Fibroblast of villous mesenchyme (primary cell): ENCODE data around the gene SC5D. TPM values are rescaled to one million over a fixed set of nuclear protein-coding genes. Genes with fewer than 3 reads are reported as not detected.

Experiments
- DNase-seq: peaks from one replicate; pipeline ENCODE4 v3.0.0-alpha.2; 2010; ENCODE audit warnings: low read depth
- H3K4me3 ChIP-seq: 2 replicates; pipeline ENCODE4 v1.5.1; 2011; ENCODE audit warnings: low read depth, mild to moderate bottlenecking, low read length
- CTCF ChIP-seq: IDR thresholded peaks from 2 replicates; pipeline ENCODE4 v1.5.1; 2012; ENCODE audit warnings: low read depth, mild to moderate bottlenecking, low read length; ENCODE audit not compliant: insufficient read depth
- total RNA-seq: library from RNA; depleted of rRNA; stranded (reverse); fragments of >200 nt; gene quantifications from 2 replicates; pipeline ENCODE4 v1.2.3, GENCODE V29; 2012

Gene SC5D
- total RNA-seq, 1 donor: 66.9 TPM

GRCh38 chr11:121334973-121335710, 42.6 kb downstream of the SC5D start:
- peak; percentile 23 for TF ChIP-seq CTCF
- peak; percentile 4 for DNase-seq
- H3K4me3 ChIP-seq: no peak overlapping the region

- H3K4me3 ChIP-seq: no peak overlapping the region
- no peak for DNase-seq
- no peak for TF ChIP-seq CTCF
Observed at GRCh38 chr11:121336279-121336937, 43.8 kb downstream of the SC5D start.

GRCh38 chr11:121337078-121337477, 44.5 kb downstream of the SC5D start:
- no peak for DNase-seq
- TF ChIP-seq CTCF: no peak
- H3K4me3 ChIP-seq: no peak overlapping the region

- TF ChIP-seq CTCF: no peak
- H3K4me3 ChIP-seq: no peak overlapping the region
- DNase-seq: no peak
Observed at GRCh38 chr11:121337740-121338272, 45.2 kb downstream of the SC5D start.

GRCh38 chr11:121338536-121338935, 46.0 kb downstream of the SC5D start:
- DNase-seq: no peak
- H3K4me3 ChIP-seq: no peak overlapping the region
- no peak for TF ChIP-seq CTCF

GRCh38 chr11:121340032-121340580, 47.5 kb downstream of the SC5D start:
- no peak for DNase-seq
- TF ChIP-seq CTCF: no peak
- no peak overlapping the region for H3K4me3 ChIP-seq
